H1 (cell line): Measurements from ENCODE around the gene MTG1. TPM values are rescaled to one million over a fixed set of nuclear protein-coding genes. Genes with fewer than 3 reads are reported as not detected.

Experiments
- CTCF ChIA-PET: fragments of 300-600 bp; sonication (Branson Sonifier 250); formaldehyde crosslinking; loops from one replicate; lab custom pipeline; 2021; ENCODE audit not compliant: partially characterized antibody; lab: Charles Lee
- POLR2A ChIA-PET: fragments of 300-600 bp; sonication (Branson Sonifier 250); formaldehyde crosslinking; loops from one replicate; lab custom pipeline; 2021; ENCODE audit warnings: inconsistent platforms; ENCODE audit not compliant: partially characterized antibody; lab: Charles Lee
- DNase-seq, 2 experiments: peaks; one replicate each; pipeline versions ENCODE4 v3.0.0 to v3.0.0-alpha.2; 2010 to 2022; ENCODE audit warnings: low spot score in 2 of 2, low read depth in 1 of 2, mixed read lengths in 1 of 2
- FAIRE-seq: peaks from 2 replicates; lab custom pipeline; 2011; peaks lifted over from hg19 to GRCh38; lab: Jason Lieb, UNC
- H2AFZ ChIP-seq: 2 replicates; pipeline ENCODE4 v1.8.1; 2012; ENCODE audit warnings: low read length, inconsistent platforms
- H2AK5ac ChIP-seq: 2 replicates; pipeline ENCODE4 v1.6.1; 2013; ENCODE audit warnings: low read depth, low read length
- H2BK120ac ChIP-seq: replicated peaks from 2 replicates; pipeline ENCODE3; 2013; ENCODE audit warnings: low read depth, low read length, inconsistent platforms
- H2BK12ac ChIP-seq: 2 replicates; pipeline ENCODE4 v1.6.1; 2013; ENCODE audit warnings: low read depth, low read length
- H2BK15ac ChIP-seq: 2 replicates; pipeline ENCODE4 v1.6.1; 2013; ENCODE audit warnings: low read length
- H2BK20ac ChIP-seq: 2 replicates; pipeline ENCODE4 v1.6.1; 2013; ENCODE audit warnings: low read length
- H2BK5ac ChIP-seq: 2 replicates; pipeline ENCODE4 v1.6.1; 2013; ENCODE audit warnings: low read depth, low read length
- H3K14ac ChIP-seq: 2 replicates; pipeline ENCODE4 v1.6.1; 2013; ENCODE audit warnings: inconsistent platforms; ENCODE audit not compliant: insufficient read length
- H3K18ac ChIP-seq: 2 replicates; pipeline ENCODE4 v1.6.1; 2013; ENCODE audit warnings: low read length; ENCODE audit errors: extremely low read depth
- H3K23ac ChIP-seq: 2 replicates; pipeline ENCODE4 v1.6.1; 2013; ENCODE audit warnings: inconsistent platforms; ENCODE audit not compliant: insufficient read length
- H3K23me2 ChIP-seq: 2 replicates; pipeline ENCODE4 v1.6.1; 2013; ENCODE audit warnings: low read depth, low read length
- H3K27ac ChIP-seq: 2 replicates; pipeline ENCODE4 v1.6.1; 2011; ENCODE audit warnings: low read depth, low read length, inconsistent platforms
- H3K27me3 ChIP-seq, 4 experiments: replicated peaks in 1 of 4; 1 replicate in 1 of 4; 2 replicates in 3 of 4; pipeline versions ENCODE4 v1.6.1 to v1.8.1; 2011 to 2013; ENCODE audit warnings: low read length in 3 of 4, mild to moderate bottlenecking in 3 of 4, inconsistent platforms in 2 of 4, mixed read lengths in 2 of 4, moderate library complexity in 1 of 4; ENCODE audit not compliant: control insufficient read depth in 3 of 4, insufficient read depth in 3 of 4; ENCODE audit errors: extremely low read depth in 1 of 4
- H3K36me3 ChIP-seq, 4 experiments: 2 replicates each; pipeline versions ENCODE4 v1.6.1 to v1.8.1; 2011 to 2013; ENCODE audit warnings: mild to moderate bottlenecking in 4 of 4, low read length in 3 of 4, moderate library complexity in 2 of 4, control low read depth in 1 of 4, inconsistent platforms in 1 of 4; ENCODE audit not compliant: insufficient read depth in 4 of 4, control insufficient read depth in 2 of 4
- H3K4ac ChIP-seq: replicated peaks from 2 replicates; pipeline ENCODE3; 2013; ENCODE audit warnings: low read length, low read depth, mixed read lengths, inconsistent platforms; ENCODE audit not compliant: insufficient read length
- H3K4me1 ChIP-seq, 4 experiments: replicated peaks in 1 of 4; 1 replicate in 1 of 4; 2 replicates in 3 of 4; pipeline versions ENCODE4 v1.6.1 to v1.8.1; 2011 to 2013; ENCODE audit warnings: low read length in 3 of 4, inconsistent platforms in 2 of 4, mixed read lengths in 1 of 4; ENCODE audit not compliant: insufficient read depth in 4 of 4, control insufficient read depth in 3 of 4
- H3K4me2 ChIP-seq, 2 experiments: 2 replicates each; pipeline versions ENCODE4 v1.6.1 to v1.8.1; 2011 to 2013; ENCODE audit warnings: low read depth in 2 of 2, low read length in 2 of 2, control low read depth in 1 of 2, inconsistent platforms in 1 of 2, mild to moderate bottlenecking in 1 of 2; ENCODE audit not compliant: insufficient read depth in 1 of 2
- H3K4me3 ChIP-seq, 4 experiments: fragments of 200-600, 300-600 bp in 1 of 4; sonication (generic), shearing (Covaris generic), sonication (Bioruptor Twin) in 1 of 4; 2 replicates each; pipeline versions ENCODE4 v1.5.1 to v1.8.1; 2011 to 2016; ENCODE audit warnings: low read length in 4 of 4, low read depth in 3 of 4, control low read depth in 2 of 4, inconsistent platforms in 2 of 4, mild to moderate bottlenecking in 2 of 4, mixed read lengths in 1 of 4, moderate library complexity in 1 of 4; ENCODE audit not compliant: insufficient read depth in 2 of 4; ENCODE audit errors: extremely low read depth in 1 of 4
- H3K56ac ChIP-seq: replicated peaks from 2 replicates; pipeline ENCODE3; 2013; ENCODE audit warnings: low read depth, mild to moderate bottlenecking, mixed read lengths, low read length, inconsistent platforms; ENCODE audit not compliant: insufficient read length
- H3K79me1 ChIP-seq: 2 replicates; pipeline ENCODE4 v1.6.1; 2013; ENCODE audit warnings: low read depth, low read length, control low read depth
- H3K79me2 ChIP-seq, 2 experiments: 2 replicates each; pipeline versions ENCODE4 v1.6.1 to v1.8.1; 2012 to 2013; ENCODE audit warnings: low read length in 2 of 2, mild to moderate bottlenecking in 2 of 2, inconsistent platforms in 1 of 2; ENCODE audit not compliant: insufficient read depth in 2 of 2, control insufficient read depth in 1 of 2
- H3K9ac ChIP-seq, 4 experiments: replicated peaks in 1 of 4; 1 replicate in 1 of 4; 2 replicates in 3 of 4; pipeline versions ENCODE4 v1.6.1 to v1.8.1; 2011 to 2013; ENCODE audit warnings: low read depth in 3 of 4, low read length in 3 of 4, control low read depth in 2 of 4, mild to moderate bottlenecking in 2 of 4, moderate library complexity in 2 of 4, inconsistent platforms in 1 of 4; ENCODE audit errors: extremely low read depth in 1 of 4
- H3K9me3 ChIP-seq, 2 experiments: 2 replicates each; pipeline versions ENCODE4 v1.6.1 to v1.8.1; 2012 to 2013; ENCODE audit warnings: mild to moderate bottlenecking in 2 of 2, moderate library complexity in 2 of 2, control low read depth in 1 of 2, inconsistent platforms in 1 of 2, low read depth in 1 of 2, low read length in 1 of 2, mixed read lengths in 1 of 2; ENCODE audit not compliant: insufficient read depth in 2 of 2
- H4K20me1 ChIP-seq, 2 experiments: replicated peaks in 1 of 2; 2 replicates each; pipeline versions ENCODE3 to v1.8.1; 2011 to 2013; ENCODE audit warnings: inconsistent platforms in 2 of 2, low read length in 2 of 2, mild to moderate bottlenecking in 1 of 2; ENCODE audit not compliant: insufficient read depth in 2 of 2, control insufficient read depth in 1 of 2
- H4K5ac ChIP-seq: 2 replicates; pipeline ENCODE4 v1.6.1; 2013; ENCODE audit warnings: low read length, low read depth, mixed read lengths, inconsistent platforms; ENCODE audit not compliant: insufficient read length
- H4K8ac ChIP-seq: 2 replicates; pipeline ENCODE4 v1.8.0; 2013; ENCODE audit warnings: mild to moderate bottlenecking, moderate library complexity, low read length, inconsistent platforms; ENCODE audit not compliant: insufficient read depth; ENCODE audit errors: extremely low read depth
- H4K91ac ChIP-seq: replicated peaks from 2 replicates; pipeline ENCODE3; 2013; ENCODE audit warnings: low read length, mixed read lengths, inconsistent platforms; ENCODE audit not compliant: insufficient read length
- ATF3 ChIP-seq: IDR thresholded peaks from 2 replicates; pipeline ENCODE4 v1.6.1; 2011; ENCODE audit warnings: low read depth, mild to moderate bottlenecking, low read length; ENCODE audit not compliant: insufficient read depth
- BCL11A ChIP-seq, 2 experiments: IDR thresholded peaks; one replicate each; pipeline ENCODE4 v1.6.1; 2011; ENCODE audit warnings: low read depth in 2 of 2, low read length in 2 of 2, mild to moderate bottlenecking in 2 of 2
- CTCF ChIP-seq, 3 experiments: IDR thresholded peaks; 1 replicate in 2 of 3; 2 replicates in 1 of 3; pipeline versions ENCODE4 v1.5.1 to v1.6.1; 2011; ENCODE audit warnings: low read length in 3 of 3, mild to moderate bottlenecking in 3 of 3, inconsistent platforms in 2 of 3, low read depth in 1 of 3, moderate library complexity in 1 of 3; ENCODE audit not compliant: insufficient read depth in 1 of 3; ENCODE audit errors: control extremely low read depth in 1 of 3
- GTF2F1 ChIP-seq: IDR thresholded peaks from 2 replicates; pipeline ENCODE4 v1.6.1; 2012; ENCODE audit warnings: low read depth, low read length, improper control_type of control experiment, borderline replicate concordance
- POU5F1 ChIP-seq: IDR thresholded peaks from 2 replicates; pipeline ENCODE4 v1.6.1; 2011; ENCODE audit warnings: low read depth, mild to moderate bottlenecking, low read length, moderate library complexity
- SIRT6 ChIP-seq: IDR thresholded peaks from one replicate; pipeline ENCODE4 v1.7.1; 2012; ENCODE audit warnings: low read length, inconsistent platforms
- SIX5 ChIP-seq: IDR thresholded peaks from 2 replicates; pipeline ENCODE4 v1.6.1; 2011; ENCODE audit warnings: mild to moderate bottlenecking, low read depth, low read length
- YY1 ChIP-seq: IDR thresholded peaks from 2 replicates; pipeline ENCODE4 v1.6.1; 2011; ENCODE audit warnings: low read depth, mild to moderate bottlenecking, low read length
- WGBS, 2 experiments: shearing (Covaris generic) in 1 of 2; methylation state at CpG; one replicate each; pipeline versions ENCODE4 v1.1.6 to v1.1.7; 2013 to 2015; ENCODE audit warnings: low lambda C conversion rate in 2 of 2, mixed read lengths in 2 of 2, inconsistent platforms in 1 of 2, low coverage in 1 of 2, missing lambda C conversion rate in 1 of 2; ENCODE audit not compliant: insufficient replicate concordance in 2 of 2, insufficient coverage in 1 of 2, insufficient read length in 1 of 2; ENCODE audit errors: extremely low coverage in 1 of 2, missing lambda C conversion rate in 1 of 2; 5-methylcytosine and 5-hydroxymethylcytosine counted together
- polyA plus RNA-seq, 7 experiments: library from polyadenylated mRNA; depleted of rRNA in 3 of 7; stranded (reverse) in 5 of 7; unstranded in 2 of 7; fragments of >200 nt in 5 of 7; fragments of 200-250 nt in 2 of 7; gene quantifications; 1 replicate in 5 of 7; 2 replicates in 1 of 7; 4 replicates in 1 of 7; pipeline versions ENCODE4 v1.2.1 to v1.2.3, GENCODE V29; 2011 to 2013; ENCODE audit warnings: missing spikeins in 2 of 7, mixed read lengths in 2 of 7
- total RNA-seq: library from RNA; stranded (reverse); fragmentation: NEBNext Ultra II Directional; extraction: Animal tissue kit (Norgen Biotek cat#: 25700); gene quantifications from 2 replicates; pipeline ENCODE4 v1.2.1, GENCODE V29; 2021
- TF ChIP-seq, protein P1 (sequence below): IDR thresholded peaks from 2 replicates; pipeline ENCODE4 v1.6.1; 2011; ENCODE audit warnings: low read length, improper control_type of control experiment

Gene MTG1
- total and polyA plus RNA-seq, 2 of the 8 experiments (the other 6 are each of a cell fraction or from before 2014, with no cell fraction given), result 56.6 to 81.6 TPM

GRCh38 chr10:133405844-133406527, 12.0 kb downstream of the MTG1 start:
- H3K79me2 ChIP-seq, result peaks cover 3 to 59% of the 10 kb centered on the region in 2 experiments
- H4K5ac ChIP-seq, result no peak overlapping the region
- no peak overlapping the region for H2AFZ ChIP-seq
- DNase-seq (no peak), FAIRE-seq (no peak)
- no peak overlapping the region for H4K91ac ChIP-seq
- H2BK120ac ChIP-seq, result no peak overlapping the region
- H2BK20ac ChIP-seq, result no peak overlapping the region
- 0 out of 4 replicates have a peak, but pooled peaks cover 0 to 2% of the 10 kb centered on the region in 2 experiments for H3K9me3 ChIP-seq
- H3K56ac ChIP-seq, result no peak overlapping the region
- no peak overlapping the region for H2BK5ac ChIP-seq
- H3K23ac ChIP-seq, result no peak overlapping the region
- H2AK5ac ChIP-seq, result no peak overlapping the region
- H3K27ac ChIP-seq, result no peak overlapping the region
- H3K14ac ChIP-seq, result no peak overlapping the region
- H3K18ac ChIP-seq, result no peak overlapping the region
- ChIA-PET CTCF (no interaction called here), POLR2A (interaction anchor here (0.6 to 1.1 kb wide), 2 partner anchors 12 to 59 kb away, joined by 3 read pairs; partner anchors contain the start of gene MTG1)
- no peak overlapping the region for H3K4ac ChIP-seq
- no peak overlapping the region for H3K4me2 ChIP-seq
- 0 out of 2 replicates have a peak, but pooled peaks cover 4% of the 10 kb centered on the region for H3K79me1 ChIP-seq
- H3K4me1 ChIP-seq, result no peaks in the 10 kb centered on the region
- no peak overlapping the region for H2BK12ac ChIP-seq
- peaks cover 2 to 52% (median 17%) of the 10 kb centered on the region in 4 experiments for H3K36me3 ChIP-seq
- no peak overlapping the region for H2BK15ac ChIP-seq
- 95% methylated on average over 8 of the region's 8 CpGs; no CpG with 5 or more reads in 1 of the 2 experiments for WGBS, 2 experiments
- H4K20me1 ChIP-seq, result peaks cover 0 to 9% of the 10 kb centered on the region in 2 experiments
- no peaks in the 10 kb centered on the region for H3K27me3 ChIP-seq
- H3K9ac ChIP-seq, result no peak overlapping the region
- no peaks in the 10 kb centered on the region for H3K23me2 ChIP-seq
- no peak overlapping the region for H4K8ac ChIP-seq
- H3K4me3 ChIP-seq, result no peak overlapping the region
- TF ChIP-seq BCL11A (IDR thresholded peaks at IDR 0.05; ENCODE audit: low read depth in 2 of 2, low read length in 2 of 2), result no peak
- no peak for TF ChIP-seq GTF2F1
- TF ChIP-seq CTCF (IDR thresholded peaks at IDR 0.05; ENCODE audit: control extremely low read depth in 1 of 3, insufficient read depth in 1 of 3, low read depth in 1 of 3, low read length in 3 of 3), result no peak
- TF ChIP-seq YY1, result no peak
- TF ChIP-seq ATF3, result no peak
- no peak for TF ChIP-seq SIRT6
- TF ChIP-seq POU5F1, result no peak
- TF ChIP-seq, protein P1, sequence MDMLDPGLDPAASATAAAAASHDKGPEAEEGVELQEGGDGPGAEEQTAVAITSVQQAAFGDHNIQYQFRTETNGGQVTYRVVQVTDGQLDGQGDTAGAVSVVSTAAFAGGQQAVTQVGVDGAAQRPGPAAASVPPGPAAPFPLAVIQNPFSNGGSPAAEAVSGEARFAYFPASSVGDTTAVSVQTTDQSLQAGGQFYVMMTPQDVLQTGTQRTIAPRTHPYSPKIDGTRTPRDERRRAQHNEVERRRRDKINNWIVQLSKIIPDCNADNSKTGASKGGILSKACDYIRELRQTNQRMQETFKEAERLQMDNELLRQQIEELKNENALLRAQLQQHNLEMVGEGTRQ, result no peak
- no peak for TF ChIP-seq SIX5
